Adipocyte (in vitro differentiated cells): ENCODE measurements around the gene TOM1.
"Not testable (repeated sequence)": the region's sequence is repeated elsewhere in the genome, so short reads cannot be mapped to it uniquely, and the experiment has no call there.

Source experiments
- DNase-seq: peaks from one replicate; pipeline ENCODE4 v3.0.0-alpha.2; 2015; ENCODE audit warnings: low read depth
- H3K27me3 ChIP-seq: replicated peaks from 2 replicates; pipeline ENCODE4 v1.7.0; 2013; ENCODE audit warnings: mild to moderate bottlenecking, low read length, moderate library complexity; ENCODE audit not compliant: control insufficient read depth, insufficient read depth
- H3K36me3 ChIP-seq: 2 replicates; pipeline ENCODE4 v1.7.0; 2013; ENCODE audit warnings: low read length, mild to moderate bottlenecking, moderate library complexity; ENCODE audit not compliant: control insufficient read depth, insufficient read depth, severe bottlenecking
- H3K4me1 ChIP-seq: 2 replicates; pipeline ENCODE4 v1.7.0; 2013; ENCODE audit warnings: mild to moderate bottlenecking, low read length, moderate library complexity; ENCODE audit not compliant: control insufficient read depth, insufficient read depth
- H3K4me3 ChIP-seq: 2 replicates; pipeline ENCODE4 v1.7.0; 2013; ENCODE audit warnings: mild to moderate bottlenecking, low read length, moderate library complexity
- H3K9ac ChIP-seq: 2 replicates; pipeline ENCODE4 v1.7.0; 2013; ENCODE audit warnings: mild to moderate bottlenecking, low read length, moderate library complexity
- H3K9me3 ChIP-seq: 2 replicates; pipeline ENCODE4 v1.7.0; 2013; ENCODE audit warnings: mild to moderate bottlenecking, low read length, moderate library complexity; ENCODE audit not compliant: control insufficient read depth

Gene TOM1

GRCh38 chr22:35393116-35394010 lies 93.7 kb downstream of the TOM1 start:
- Histone ChIP-seq H3K9ac (no peak overlapping the region), H3K4me3 (no peak overlapping the region), H3K9me3 (no peaks in the 10 kb centered on the region), H3K4me1 (peaks cover 5% of the 10 kb centered on the region), H3K36me3 (peaks cover 61% of the 10 kb centered on the region), H3K27me3 (no peaks in the 10 kb centered on the region)
- DNase-seq, result no peak

- Histone ChIP-seq H3K4me3 (no peak overlapping the region), H3K27me3 (no peaks in the 10 kb centered on the region), H3K4me1 (peaks cover 5% of the 10 kb centered on the region), H3K9ac (no peak overlapping the region), H3K36me3 (peaks cover 56% of the 10 kb centered on the region), H3K9me3 (no peaks in the 10 kb centered on the region)
- DNase-seq, result no peak
Measured at GRCh38 chr22:35394011-35394312, 94.3 kb downstream of the TOM1 start.

GRCh38 chr22:35394810-35395563 lies 95.3 kb downstream of the TOM1 start:
- DNase-seq, result no peak
- H3K9me3 ChIP-seq, result no peaks in the 10 kb centered on the region
- H3K27me3 ChIP-seq, result no peaks in the 10 kb centered on the region
- H3K4me1 ChIP-seq, result peaks cover 8% of the 10 kb centered on the region
- H3K9ac ChIP-seq, result no peak overlapping the region
- peaks cover 46% of the 10 kb centered on the region for H3K36me3 ChIP-seq
- no peak overlapping the region for H3K4me3 ChIP-seq

GRCh38 chr22:35396622-35397021 lies 96.9 kb downstream of the TOM1 start:
- not testable (repeated sequence) for DNase-seq, H3K27me3 ChIP-seq

GRCh38 chr22:35397095-35397904 lies 97.6 kb downstream of the TOM1 start:
- Histone ChIP-seq H3K9ac (no peak overlapping the region), H3K36me3 (peaks cover 26% of the 10 kb centered on the region), H3K9me3 (no peaks in the 10 kb centered on the region), H3K4me3 (no peak overlapping the region), H3K27me3 (no peaks in the 10 kb centered on the region), H3K4me1 (peaks cover 8% of the 10 kb centered on the region)
- no peak for DNase-seq

More at GRCh38 chr22:35396622-35397021, 96.9 kb downstream of the TOM1 start:
- H3K4me1 ChIP-seq, H3K9me3 ChIP-seq, H3K4me3 ChIP-seq, H3K9ac ChIP-seq: not testable (repeated sequence)
- H3K36me3 ChIP-seq, result peaks cover 32% of the 10 kb centered on the region
